Inferior parietal cortex (tissue), 1 donor: ENCODE measurements around the gene TRIM21.
"Not testable (repeated sequence)": the region's sequence is repeated elsewhere in the genome, so short reads cannot be mapped to it uniquely, and the experiment has no call there.

Source experiments
- DNase-seq: peaks from one replicate; pipeline ENCODE4 v3.0.0-alpha.2; 2016; ENCODE audit errors: extremely low spot score

Gene TRIM21

GRCh38 chr11:4393209-4393857 is at the start of gene TRIM21:
Gene TRIM21, minus strand, starts transcription at chr11:4393702. Its CDS starts 3,293 bp downstream, at chr11:4390409.
- peak; percentile 55 for DNase-seq

GRCh38 chr11:4441515-4441914 is 48.0 kb upstream of the TRIM21 start:
- DNase-seq = no peak

- no peak for DNase-seq
These were observed 42.9 kb upstream of the TRIM21 start for GRCh38 chr11:4436411-4436810.

- DNase-seq = no peak
These were observed 40.4 kb upstream of the TRIM21 start for GRCh38 chr11:4433856-4434255.

GRCh38 chr11:4430051-4430450 is 36.5 kb upstream of the TRIM21 start:
- DNase-seq = no peak

- no peak for DNase-seq
These were observed 24.9 kb upstream of the TRIM21 start for GRCh38 chr11:4418403-4418802.

- no peak for DNase-seq
These were observed 23.3 kb upstream of the TRIM21 start for GRCh38 chr11:4416816-4417215.

- DNase-seq = no peak
These were observed 22.8 kb upstream of the TRIM21 start for GRCh38 chr11:4416306-4416705.

GRCh38 chr11:4406206-4406605 is 12.7 kb upstream of the TRIM21 start:
- DNase-seq = not testable (repeated sequence)

- no peak for DNase-seq
These were observed 339 bp upstream of the TRIM21 start for GRCh38 chr11:4393858-4394223.

- DNase-seq = no peak
These were observed 5.3 kb downstream of the TRIM21 start for GRCh38 chr11:4388221-4388620.

GRCh38 chr11:4385978-4386740 is 7.3 kb downstream of the TRIM21 start:
- DNase-seq = no peak

- DNase-seq = no peak
These were observed 11.6 kb downstream of the TRIM21 start for GRCh38 chr11:4381901-4382300.

GRCh38 chr11:4375431-4376140 is 17.9 kb downstream of the TRIM21 start:
- no peak for DNase-seq

- DNase-seq = no peak
These were observed 23.3 kb downstream of the TRIM21 start for GRCh38 chr11:4370166-4370565.

- no peak for DNase-seq
These were observed 25.2 kb downstream of the TRIM21 start, which contains the start of gene OR52B4 for GRCh38 chr11:4368286-4368685. Gene OR52B4, minus strand, starts transcription at chr11:4368386. Its CDS starts 91 bp downstream, at chr11:4368295.

GRCh38 chr11:4348142-4348541 is 45.4 kb downstream of the TRIM21 start:
- not testable (repeated sequence) for DNase-seq

GRCh38 chr11:4345366-4345765 is 48.1 kb downstream of the TRIM21 start:
- DNase-seq = not testable (repeated sequence)
